NCI-H774 (cell line): ENCODE measurements around the gene MYO1D.
A peak's percentile ranks its signal among the peaks of the same experiment; 100 is the strongest.
"Not testable (repeated sequence)": the region's sequence is repeated elsewhere in the genome, so short reads cannot be mapped to it uniquely, and the experiment has no call there.

Experiments
- DNase-seq: peaks from one replicate; lab custom pipeline; 2025; lab: John Stamatoyannopoulos, UW

Gene MYO1D

GRCh38 chr17:32876417-32877163 lies at the start of gene MYO1D:
MYO1D (minus strand) TSS chr17:32877124; CDS start chr17:32876872, 252 bp downstream.
- DNase-seq = peak; percentile 78

GRCh38 chr17:32926183-32926582 lies 49.3 kb upstream of the MYO1D start:
- no peak for DNase-seq

GRCh38 chr17:32923905-32924304 lies 47.0 kb upstream of the MYO1D start:
- DNase-seq = not testable (repeated sequence)

GRCh38 chr17:32921017-32921416 lies 44.1 kb upstream of the MYO1D start:
- DNase-seq = no peak

GRCh38 chr17:32920293-32920692 lies 43.4 kb upstream of the MYO1D start:
- DNase-seq = no peak

GRCh38 chr17:32919876-32920275 lies 43.0 kb upstream of the MYO1D start:
- not testable (repeated sequence) for DNase-seq

GRCh38 chr17:32917842-32918241 lies 40.9 kb upstream of the MYO1D start:
- no peak for DNase-seq

- DNase-seq = no peak
Measured at GRCh38 chr17:32917081-32917480, 40.2 kb upstream of the MYO1D start.

GRCh38 chr17:32916134-32916533 lies 39.2 kb upstream of the MYO1D start:
- DNase-seq = no peak

- DNase-seq = no peak
Measured at GRCh38 chr17:32915245-32915644, 38.3 kb upstream of the MYO1D start.

- no peak for DNase-seq
Measured at GRCh38 chr17:32914181-32914580, 37.3 kb upstream of the MYO1D start.

GRCh38 chr17:32913593-32913992 lies 36.7 kb upstream of the MYO1D start:
- DNase-seq = no peak

GRCh38 chr17:32912218-32912897 lies 35.4 kb upstream of the MYO1D start:
- DNase-seq = peak; percentile 49

- no peak for DNase-seq
Measured at GRCh38 chr17:32910769-32911168, 33.8 kb upstream of the MYO1D start.

- DNase-seq = peak; percentile 64
Measured at GRCh38 chr17:32909787-32910369, 33.0 kb upstream of the MYO1D start.

- DNase-seq = no peak
Measured at GRCh38 chr17:32907583-32907982, 30.7 kb upstream of the MYO1D start.

- no peak for DNase-seq
Measured at GRCh38 chr17:32904891-32905290, 28.0 kb upstream of the MYO1D start.

GRCh38 chr17:32903774-32904673 lies 27.1 kb upstream of the MYO1D start:
- no peak for DNase-seq

GRCh38 chr17:32901743-32902142 lies 24.8 kb upstream of the MYO1D start:
- no peak for DNase-seq

- DNase-seq = no peak
Measured at GRCh38 chr17:32899236-32900013, 22.5 kb upstream of the MYO1D start.

- DNase-seq = no peak
Measured at GRCh38 chr17:32896647-32897258, 19.8 kb upstream of the MYO1D start.
